Smooth muscle cell (in vitro differentiated cells): ENCODE measurements around the gene NSFL1C. TPM values are rescaled to one million over a fixed set of nuclear protein-coding genes. Genes with fewer than 3 reads are reported as not detected.
"Not testable (repeated sequence)": the region's sequence is repeated elsewhere in the genome, so short reads cannot be mapped to it uniquely, and the experiment has no call there.

Source experiments
- DNase-seq: peaks from one replicate; lab custom pipeline; 2025; ENCODE audit not compliant: unreplicated experiment; lab: John Stamatoyannopoulos, UW
- H2AFZ ChIP-seq: fragments of 200-600 bp; sonication (generic); 2 replicates; pipeline ENCODE4 v1.6.0; 2016; ENCODE audit warnings: antibody characterized with exemption, low read depth, mild to moderate bottlenecking
- H3F3A ChIP-seq: fragments of 200-600 bp; sonication (generic); 2 replicates; pipeline ENCODE4 v1.6.0; 2017; ENCODE audit warnings: antibody characterized with exemption, low read depth
- H3K27ac ChIP-seq: fragments of 200-600 bp; sonication (generic); 2 replicates; pipeline ENCODE4 v1.5.1; 2016; ENCODE audit warnings: low read depth, mild to moderate bottlenecking
- H3K27me3 ChIP-seq: fragments of 200-600 bp; sonication (generic); 2 replicates; pipeline ENCODE4 v1.6.1; 2016; ENCODE audit warnings: low read depth, mild to moderate bottlenecking
- H3K36me3 ChIP-seq: fragments of 200-600 bp; sonication (generic); 2 replicates; pipeline ENCODE4 v1.5.1; 2016; ENCODE audit warnings: low read depth
- H3K4me1 ChIP-seq: fragments of 200-600 bp; sonication (generic); 2 replicates; pipeline ENCODE4 v1.5.1; 2016; ENCODE audit warnings: low read depth
- H3K4me2 ChIP-seq: fragments of 200-600 bp; sonication (generic); 2 replicates; pipeline ENCODE4 v1.6.0; 2016; ENCODE audit warnings: mild to moderate bottlenecking
- H3K4me3 ChIP-seq: fragments of 200-600 bp; sonication (generic); 2 replicates; pipeline ENCODE4 v1.5.1; 2016; ENCODE audit warnings: mild to moderate bottlenecking
- H3K79me2 ChIP-seq: fragments of 200-600 bp; sonication (generic); 2 replicates; pipeline ENCODE4 v1.6.0; 2016; ENCODE audit warnings: low read depth, mild to moderate bottlenecking
- H3K9ac ChIP-seq: fragments of 200-600 bp; sonication (generic); 2 replicates; pipeline ENCODE4 v1.6.0; 2016; ENCODE audit warnings: low read depth
- H3K9me3 ChIP-seq: fragments of 200-600 bp; sonication (generic); replicated peaks from 2 replicates; pipeline ENCODE4 v1.5.1; 2016; ENCODE audit warnings: low read depth
- H4K20me1 ChIP-seq: fragments of 200-600 bp; sonication (generic); 2 replicates; pipeline ENCODE4 v1.6.0; 2016; ENCODE audit warnings: low read depth
- CTCF ChIP-seq: fragments of 200-600 bp; sonication (generic); IDR thresholded peaks from 2 replicates; pipeline ENCODE4 v1.5.1; 2017; ENCODE audit warnings: borderline replicate concordance, mild to moderate bottlenecking, antibody characterized with exemption; ENCODE audit not compliant: insufficient read depth, poor library complexity, severe bottlenecking
- WGBS: methylation state at CpG from one replicate; pipeline ENCODE4 v1.1.7; 2016; ENCODE audit warnings: low lambda C conversion rate; 5-methylcytosine and 5-hydroxymethylcytosine counted together
- polyA plus RNA-seq: library from polyadenylated mRNA; unstranded; fragments of >200 nt; fragmentation: Nextera tagmentation; extraction: Ambion mirVana; gene quantifications from 2 replicates; pipeline ENCODE4 v1.2.1, GENCODE V29; 2016
- total RNA-seq: library from RNA; depleted of rRNA; stranded (reverse); fragments of >200 nt; gene quantifications from 2 replicates; pipeline ENCODE4 v1.2.3, GENCODE V29; 2014

Gene NSFL1C
- total and polyA plus RNA-seq, 2 experiments from 2014 or later: 31.8 to 82.9 TPM

DNA sequence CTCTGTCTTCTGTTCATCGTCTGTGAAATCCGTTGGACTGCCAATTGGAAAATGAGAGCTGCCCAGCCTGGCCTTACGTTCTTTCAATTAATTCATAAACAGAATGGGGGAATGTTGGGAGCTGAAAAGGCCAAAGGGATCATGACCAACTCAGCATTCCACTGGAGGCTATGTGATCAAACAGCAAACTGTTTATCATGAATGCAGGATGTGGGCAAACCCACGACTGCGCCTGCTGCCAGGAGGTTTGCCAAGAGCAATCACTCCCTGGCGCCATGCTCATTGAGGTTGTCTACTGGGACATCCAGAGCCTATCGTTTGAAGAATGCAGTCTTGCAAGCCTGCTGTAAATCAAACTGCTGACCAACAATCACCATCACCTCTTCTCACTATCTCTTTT lies 64.5 kb downstream of the NSFL1C start:
- WGBS: 82% methylated on average over 7 of the region's 7 CpGs
- H2AFZ ChIP-seq: no peak overlapping the region
- H4K20me1 ChIP-seq: no peaks in the 10 kb centered on the region
- H3K4me3 ChIP-seq: no peak overlapping the region
- H3K4me2 ChIP-seq: no peak overlapping the region
- H3K36me3 ChIP-seq: no peaks in the 10 kb centered on the region
- H3K27me3 ChIP-seq: peaks cover 9% of the 10 kb centered on the region
- H3K27ac ChIP-seq: no peak overlapping the region
- H3K9me3 ChIP-seq: no peaks in the 10 kb centered on the region
- H3K9ac ChIP-seq: no peak overlapping the region
- no peak for DNase-seq
- TF ChIP-seq CTCF: no peak
- no peaks in the 10 kb centered on the region for H3K79me2 ChIP-seq
- H3K4me1 ChIP-seq: no peaks in the 10 kb centered on the region
- no peaks in the 10 kb centered on the region for H3F3A ChIP-seq

DNA sequence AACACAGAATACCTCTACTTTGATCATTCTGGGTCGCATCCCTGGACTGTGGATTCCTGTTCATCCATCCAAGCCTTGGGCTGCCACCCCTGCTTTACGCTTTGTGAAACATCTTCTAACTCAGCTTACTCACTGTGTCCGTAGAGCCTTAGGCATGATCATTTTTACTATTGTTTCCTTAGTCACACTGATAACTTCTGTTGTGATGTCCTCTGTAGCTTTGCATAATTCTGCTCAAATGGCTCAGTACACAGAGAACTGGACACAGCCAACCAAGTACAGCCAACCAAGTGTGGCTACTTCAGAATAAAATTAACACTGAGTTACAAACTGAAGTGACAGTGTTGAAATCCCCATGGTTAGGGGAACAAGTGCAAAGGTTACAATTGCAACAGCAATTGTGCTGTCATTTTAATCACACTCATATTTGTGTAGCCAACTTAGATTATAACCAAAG lies 65.2 kb downstream of the NSFL1C start:
- Histone ChIP-seq H3K79me2 (no peaks in the 10 kb centered on the region), H4K20me1 (no peaks in the 10 kb centered on the region), H3F3A (no peaks in the 10 kb centered on the region), H2AFZ (no peak overlapping the region), H3K9ac (no peak overlapping the region), H3K36me3 (no peaks in the 10 kb centered on the region), H3K4me2 (no peak overlapping the region), H3K27me3 (peaks cover 15% of the 10 kb centered on the region), H3K4me1 (no peaks in the 10 kb centered on the region), H3K9me3 (no peaks in the 10 kb centered on the region), H3K4me3 (no peak overlapping the region), H3K27ac (no peak overlapping the region)
- 82% methylated on average over 3 of the region's 3 CpGs for WGBS
- no peak for TF ChIP-seq CTCF
- DNase-seq: no peak

DNA sequence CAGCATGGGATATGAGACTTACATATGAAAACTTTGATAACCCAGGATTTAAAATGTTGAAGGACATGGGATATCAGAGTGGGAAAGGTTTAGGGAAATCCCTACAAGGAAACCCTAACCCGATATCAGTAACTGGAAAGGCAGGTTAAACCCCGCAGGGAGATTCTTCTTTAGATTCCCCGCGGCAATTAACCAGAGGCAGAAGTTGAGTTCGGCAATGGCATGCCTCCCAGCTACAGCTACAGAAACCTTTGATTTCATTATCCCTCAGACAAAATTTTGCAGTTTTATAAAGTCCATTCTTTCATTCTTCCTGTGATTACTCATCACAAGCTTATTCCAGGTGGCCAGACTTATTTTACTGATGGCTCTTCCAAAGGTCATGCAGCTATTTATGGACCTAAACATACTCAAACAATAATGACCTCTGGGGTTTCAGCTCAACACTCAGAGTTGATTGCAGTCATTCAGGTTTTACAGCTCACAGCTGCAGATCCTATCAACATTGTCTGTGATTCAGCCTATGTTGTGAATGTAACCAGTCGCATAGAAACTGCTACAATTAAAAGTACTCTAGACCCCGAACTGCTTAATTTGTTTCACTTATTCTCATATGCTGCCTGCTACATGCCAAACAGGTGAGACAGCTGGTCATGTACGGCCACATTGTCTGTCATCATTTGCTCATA lies 66.8 kb downstream of the NSFL1C start:
- H3K4me3 ChIP-seq, H3K9me3 ChIP-seq, H3F3A ChIP-seq, H2AFZ ChIP-seq, H3K4me1 ChIP-seq, H3K79me2 ChIP-seq, DNase-seq, H3K36me3 ChIP-seq, H3K4me2 ChIP-seq, H4K20me1 ChIP-seq: not testable (repeated sequence)
- Histone ChIP-seq H3K9ac (peak overlapping the region; percentile 24), H3K27me3 (peaks cover 31% of the 10 kb centered on the region), H3K27ac (peak overlapping the region; percentile 89)
- 40% methylated on average over 8 of the region's 8 CpGs for WGBS

- not testable (repeated sequence) for H3F3A ChIP-seq, H3K79me2 ChIP-seq, H3K9me3 ChIP-seq, H3K4me1 ChIP-seq, H4K20me1 ChIP-seq, H3K4me2 ChIP-seq, H3K9ac ChIP-seq, H3K36me3 ChIP-seq, H2AFZ ChIP-seq, H3K27ac ChIP-seq, DNase-seq, H3K4me3 ChIP-seq
- 73% methylated on average over 7 of the region's 7 CpGs for WGBS
- peaks cover 35% of the 10 kb centered on the region for H3K27me3 ChIP-seq
Measured at GRCh38 chr20:1398185-1398584, 68.5 kb downstream of the NSFL1C start.
